Measurements from ENCODE around the gene TOMT.

GRCh38 chr11:72102946-72103753, 2.6 kb upstream of the TOMT start, which contains the start of gene LAMTOR1:
- TF ChIP-seq POLR2AphosphoS5 (IDR thresholded peaks at IDR 0.05; ENCODE audit: low read depth, low read length) (peak; percentile 89), CTCF (IDR thresholded peaks at IDR 0.05) (no peak), REST (IDR thresholded peaks at IDR 0.05; ENCODE audit: insufficient read depth in 1 of 2, low read depth in 2 of 2, low read length in 1 of 2) (no peak)
